Keratinocyte (primary cell): ENCODE data around the gene FRMD6. TPM values are rescaled to one million over a fixed set of nuclear protein-coding genes. Genes with fewer than 3 reads are reported as not detected.

Experiments used
- DNase-seq: peaks from one replicate; pipeline ENCODE4 v3.0.0-alpha.2; 2011; ENCODE audit warnings: low read depth, missing footprints, low spot score
- FAIRE-seq: peaks from 2 replicates; lab custom pipeline; 2011; peaks lifted over from hg19 to GRCh38; lab: Jason Lieb, UNC
- H2AFZ ChIP-seq: 2 replicates; pipeline ENCODE4 v1.6.0; 2012; ENCODE audit warnings: low read length, control low read depth, inconsistent platforms; ENCODE audit not compliant: control insufficient read depth
- H3K27ac ChIP-seq: 2 replicates; pipeline ENCODE4 v1.5.1; 2011; ENCODE audit warnings: low read length; ENCODE audit not compliant: control insufficient read depth, insufficient read depth
- H3K27me3 ChIP-seq: 3 replicates; pipeline ENCODE4 v1.6.0; 2011; ENCODE audit warnings: low read length; ENCODE audit not compliant: control insufficient read depth, insufficient read depth; ENCODE audit errors: extremely low read depth
- H3K36me3 ChIP-seq, 2 experiments: 2 replicates in 1 of 2; 3 replicates in 1 of 2; pipeline ENCODE4 v1.5.1; 2011; ENCODE audit warnings: low read length in 2 of 2, mild to moderate bottlenecking in 1 of 2; ENCODE audit not compliant: control insufficient read depth in 2 of 2, insufficient read depth in 2 of 2; ENCODE audit errors: extremely low read depth in 1 of 2
- H3K4me1 ChIP-seq: 3 replicates; pipeline ENCODE4 v1.5.1; 2011; ENCODE audit warnings: low read length; ENCODE audit not compliant: control insufficient read depth, insufficient read depth; ENCODE audit errors: extremely low read depth
- H3K4me2 ChIP-seq: 3 replicates; pipeline ENCODE4 v1.6.0; 2011; ENCODE audit warnings: low read depth, low read length; ENCODE audit not compliant: control insufficient read depth, insufficient read depth; ENCODE audit errors: extremely low read depth
- H3K4me3 ChIP-seq, 3 experiments: fragments of 200-600 bp in 1 of 3; sonication (generic) in 1 of 3; 2 replicates in 2 of 3; 3 replicates in 1 of 3; pipeline ENCODE4 v1.5.1; 2011 to 2016; ENCODE audit warnings: low read length in 3 of 3, mild to moderate bottlenecking in 3 of 3, control low read depth in 2 of 3, inconsistent platforms in 1 of 3, low read depth in 1 of 3, mixed read lengths in 1 of 3, mixed run types in 1 of 3, moderate library complexity in 1 of 3; ENCODE audit not compliant: control insufficient read depth in 2 of 3, insufficient read depth in 2 of 3; ENCODE audit errors: extremely low read depth in 1 of 3
- H3K79me2 ChIP-seq: 2 replicates; pipeline ENCODE4 v1.6.0; 2012; ENCODE audit warnings: low read length; ENCODE audit not compliant: control insufficient read depth, insufficient read depth
- H3K9ac ChIP-seq: 3 replicates; pipeline ENCODE4 v1.6.0; 2011; ENCODE audit warnings: low read length; ENCODE audit not compliant: control insufficient read depth, insufficient read depth; ENCODE audit errors: extremely low read depth
- H3K9me1 ChIP-seq: 3 replicates; pipeline ENCODE4 v1.6.0; 2011; ENCODE audit warnings: low read length; ENCODE audit not compliant: control insufficient read depth, insufficient read depth; ENCODE audit errors: extremely low read depth
- H3K9me3 ChIP-seq: 2 replicates; pipeline ENCODE4 v1.5.1; 2012; ENCODE audit warnings: low read depth, low read length; ENCODE audit not compliant: control insufficient read depth
- H4K20me1 ChIP-seq: 3 replicates; pipeline ENCODE4 v1.6.0; 2011; ENCODE audit warnings: low read length; ENCODE audit not compliant: control insufficient read depth, insufficient read depth; ENCODE audit errors: extremely low read depth
- CTCF ChIP-seq, 3 experiments: IDR thresholded peaks in 1 of 3; conservative IDR thresholded peaks in 1 of 3; optimal IDR thresholded peaks in 1 of 3; 2 replicates in 2 of 3; 3 replicates in 1 of 3; pipeline versions ENCODE3 to v1.5.1; 2011; ENCODE audit warnings: low read length in 3 of 3, mild to moderate bottlenecking in 3 of 3, moderate library complexity in 2 of 3, control low read depth in 1 of 3, inconsistent platforms in 1 of 3; ENCODE audit not compliant: insufficient read depth in 2 of 3; ENCODE audit errors: extremely low read depth in 1 of 3
- EZH2 ChIP-seq: IDR thresholded peaks from one replicate; pipeline ENCODE4 v1.6.1; 2012; ENCODE audit warnings: inconsistent platforms, mild to moderate bottlenecking, low read length, moderate library complexity
- dilution Hi-C: fragments of 300-500 bp; cut with MboI; formaldehyde crosslinking; loops from one replicate; pipeline ENCODE4 v1.7.0; 2020; ENCODE audit warnings: low sequenced_read_pairs; ENCODE audit not compliant: extremely low pct_ligation_motif_present
- polyA plus RNA-seq, 5 experiments: library from polyadenylated mRNA; depleted of rRNA in 3 of 5; stranded (reverse) in 3 of 5; stranded (forward) in 1 of 5; unstranded in 1 of 5; fragments of >200 nt; gene quantifications; 1 replicate in 1 of 5; 2 replicates in 3 of 5; 3 replicates in 1 of 5; pipeline versions ENCODE4 v1.2.1 to v1.2.3, GENCODE V29; 2011 to 2012; ENCODE audit warnings: missing spikeins in 2 of 5, low read depth in 1 of 5, low replicate concordance in 1 of 5

FRMD6 gene
- polyA plus RNA-seq, 1 donor (not counting 4 experiments of a cell fraction or from before 2014, with no cell fraction given), result 120 TPM

DNA sequence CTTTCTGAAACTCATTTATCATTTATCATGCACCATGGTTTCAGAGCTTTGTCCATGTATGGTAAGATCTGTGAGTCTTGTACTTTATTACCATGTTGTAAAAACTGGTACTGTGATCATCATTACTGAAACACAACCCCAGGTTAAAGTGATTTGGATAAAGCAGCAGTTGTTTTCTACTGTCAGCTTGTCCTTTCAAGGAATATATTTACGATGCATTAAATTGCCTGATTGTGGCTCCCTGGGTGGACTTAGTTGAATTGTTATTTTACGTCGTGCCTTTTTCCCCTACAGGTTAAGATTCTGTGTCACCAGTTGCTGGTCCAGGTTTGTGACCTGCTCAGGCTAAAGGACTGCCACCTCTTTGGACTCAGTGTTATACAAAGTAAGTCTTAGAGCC is 46.1 kb downstream of the FRMD6 start:
- no peak overlapping the region for H3K4me2 ChIP-seq
- H3K36me3 ChIP-seq, result peaks cover 18 to 25% of the 10 kb centered on the region in 2 experiments
- no peak overlapping the region for H2AFZ ChIP-seq
- H3K9ac ChIP-seq, result no peak overlapping the region
- dilution Hi-C loops, result no loop called here
- DNase-seq, result no peak
- TF ChIP-seq EZH2 (no peak), CTCF (optimal IDR thresholded peaks at IDR 0.05 in 1 of 3, IDR thresholded peaks at IDR 0.05 in 1 of 3, conservative IDR thresholded peaks at IDR 0.05 in 1 of 3; ENCODE audit: extremely low read depth in 1 of 3, insufficient read depth in 2 of 3, low read length in 3 of 3) (no peak)
- H3K9me1 ChIP-seq, result no peaks in the 10 kb centered on the region
- peaks cover 4% of the 10 kb centered on the region for H3K4me1 ChIP-seq
- no peaks in the 10 kb centered on the region for H3K27me3 ChIP-seq
- FAIRE-seq, result no peak
- no peaks in the 10 kb centered on the region for H3K9me3 ChIP-seq
- H3K79me2 ChIP-seq, result peaks cover 40% of the 10 kb centered on the region
- H4K20me1 ChIP-seq, result peaks cover 3% of the 10 kb centered on the region
- H3K27ac ChIP-seq, result no peak overlapping the region
- H3K4me3 ChIP-seq, result no peak overlapping the region

GRCh38 chr14:51701951-51702350 is 50.2 kb downstream of the FRMD6 start:
- H3K4me1 ChIP-seq, result no peaks in the 10 kb centered on the region
- peaks cover 3% of the 10 kb centered on the region for H3K9me1 ChIP-seq
- DNase-seq (no peak), FAIRE-seq (no peak)
- H3K9me3 ChIP-seq, result no peaks in the 10 kb centered on the region
- H3K4me2 ChIP-seq, result no peak overlapping the region
- no peak overlapping the region for H3K27ac ChIP-seq
- no peaks in the 10 kb centered on the region for H3K27me3 ChIP-seq
- H3K9ac ChIP-seq, result no peak overlapping the region
- dilution Hi-C loops, result no loop called here
- H4K20me1 ChIP-seq, result no peaks in the 10 kb centered on the region
- H3K36me3 ChIP-seq, result peaks cover 30 to 51% of the 10 kb centered on the region in 2 experiments
- no peak overlapping the region for H3K4me3 ChIP-seq
- no peak overlapping the region for H2AFZ ChIP-seq
- TF ChIP-seq CTCF (optimal IDR thresholded peaks at IDR 0.05 in 1 of 3, IDR thresholded peaks at IDR 0.05 in 1 of 3, conservative IDR thresholded peaks at IDR 0.05 in 1 of 3; ENCODE audit: extremely low read depth in 1 of 3, insufficient read depth in 2 of 3, low read length in 3 of 3), result no peak
- TF ChIP-seq EZH2, result no peak
- peaks cover 16% of the 10 kb centered on the region for H3K79me2 ChIP-seq
